ENCODE results near the gene RBMS1.

DNA sequence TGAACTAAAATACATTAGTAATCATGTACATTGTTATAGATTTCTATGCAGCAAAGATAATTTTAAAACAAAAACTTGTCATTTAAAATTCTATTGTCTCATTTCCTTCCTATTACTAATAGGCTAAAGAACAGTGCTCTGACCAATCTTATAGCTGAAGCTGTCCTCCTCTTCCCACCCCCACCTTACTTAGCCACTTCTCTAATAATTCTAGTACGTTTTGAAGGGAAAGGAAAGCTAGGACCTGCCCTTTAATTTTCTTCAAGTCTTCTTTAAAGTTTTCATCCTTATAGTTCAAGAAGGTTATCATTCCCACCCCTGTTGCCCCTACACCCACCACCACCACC is 121.6 kb downstream of the RBMS1 start:
- TF ChIP-seq CBX5 (CRISPR knock-in tag; IDR thresholded peaks at IDR 0.05; ENCODE audit: borderline replicate concordance) (no peak), KDM5B (CRISPR knock-in tag; IDR thresholded peaks at IDR 0.05; ENCODE audit: borderline replicate concordance) (no peak), HIVEP1 (CRISPR knock-in tag; IDR thresholded peaks at IDR 0.05) (no peak), RAD21 (CRISPR knock-in tag; IDR thresholded peaks at IDR 0.05) (no peak), ZNF235 (CRISPR knock-in tag; IDR thresholded peaks at IDR 0.05; ENCODE audit: borderline replicate concordance) (no peak), HOXA7 (CRISPR knock-in tag; IDR thresholded peaks at IDR 0.05) (no peak), AHR (CRISPR knock-in tag; IDR thresholded peaks at IDR 0.05) (no peak), CTCF (CRISPR knock-in tag; IDR thresholded peaks at IDR 0.05) (no peak), ZNF510 (CRISPR knock-in tag; IDR thresholded peaks at IDR 0.05; ENCODE audit: low read depth) (no peak)

Measured in HepG2 (cell line).